Trophoblast cell (in vitro differentiated cells and primary cell): ENCODE measurements around the gene P2RY1.
"Not testable (repeated sequence)": the region's sequence is repeated elsewhere in the genome, so short reads cannot be mapped to it uniquely, and the experiment has no call there.

Experiments used
- DNase-seq, 2 donors: peaks; one replicate each; pipeline ENCODE4 v3.0.0-alpha.2; 2016
- H2AFZ ChIP-seq: 2 replicates; pipeline ENCODE4 v1.6.1; 2013; ENCODE audit warnings: low read length, moderate library complexity, mild to moderate bottlenecking; ENCODE audit not compliant: insufficient read depth, poor library complexity
- H2AK5ac ChIP-seq: 2 replicates; pipeline ENCODE4 v1.6.1; 2013; ENCODE audit warnings: mild to moderate bottlenecking, low read length
- H2BK120ac ChIP-seq: 2 replicates; pipeline ENCODE4 v1.6.1; 2013; ENCODE audit warnings: low read length, mild to moderate bottlenecking, moderate library complexity; ENCODE audit not compliant: insufficient read depth, poor library complexity
- H2BK12ac ChIP-seq: 2 replicates; pipeline ENCODE4 v1.6.1; 2013; ENCODE audit warnings: mild to moderate bottlenecking, low read length, moderate library complexity
- H2BK5ac ChIP-seq: 2 replicates; pipeline ENCODE4 v1.6.1; 2013; ENCODE audit warnings: low read length, low read depth, moderate library complexity, mild to moderate bottlenecking; ENCODE audit not compliant: poor library complexity
- H3K14ac ChIP-seq: 2 replicates; pipeline ENCODE4 v1.6.1; 2013; ENCODE audit warnings: mild to moderate bottlenecking, low read length
- H3K18ac ChIP-seq: 2 replicates; pipeline ENCODE4 v1.6.1; 2013; ENCODE audit warnings: mild to moderate bottlenecking, low read length
- H3K23ac ChIP-seq: 2 replicates; pipeline ENCODE4 v1.6.1; 2013; ENCODE audit warnings: low read length
- H3K27ac ChIP-seq: 2 replicates; pipeline ENCODE4 v1.5.1; 2013; ENCODE audit warnings: low read depth, mild to moderate bottlenecking, inconsistent platforms, low read length, moderate library complexity
- H3K27me3 ChIP-seq: 2 replicates; pipeline ENCODE4 v1.6.1; 2013; ENCODE audit warnings: inconsistent platforms, mild to moderate bottlenecking, low read length, moderate library complexity; ENCODE audit not compliant: insufficient read depth
- H3K36me3 ChIP-seq, 2 experiments: 1 replicate in 1 of 2; 2 replicates in 1 of 2; pipeline ENCODE4 v1.6.1; 2013; ENCODE audit warnings: low read length in 2 of 2, mild to moderate bottlenecking in 2 of 2, moderate library complexity in 1 of 2; ENCODE audit not compliant: insufficient read depth in 2 of 2, control insufficient read depth in 1 of 2
- H3K4ac ChIP-seq: 2 replicates; pipeline ENCODE4 v1.6.1; 2013; ENCODE audit warnings: low read depth, mild to moderate bottlenecking, low read length, moderate library complexity
- H3K4me1 ChIP-seq, 2 experiments: 1 replicate in 1 of 2; 2 replicates in 1 of 2; pipeline ENCODE4 v1.6.1; 2013; ENCODE audit warnings: low read length in 2 of 2, mild to moderate bottlenecking in 2 of 2, moderate library complexity in 1 of 2; ENCODE audit not compliant: insufficient read depth in 2 of 2, control insufficient read depth in 1 of 2
- H3K4me2 ChIP-seq: 2 replicates; pipeline ENCODE4 v1.6.1; 2013; ENCODE audit warnings: inconsistent platforms, mild to moderate bottlenecking, low read length, moderate library complexity
- H3K4me3 ChIP-seq: 2 replicates; pipeline ENCODE4 v1.5.1; 2013; ENCODE audit warnings: mild to moderate bottlenecking, low read depth, low read length, inconsistent platforms
- H3K79me1 ChIP-seq: one replicate; pipeline ENCODE4 v1.6.1; 2013; ENCODE audit warnings: low read length
- H3K79me2 ChIP-seq: 2 replicates; pipeline ENCODE4 v1.6.1; 2013; ENCODE audit warnings: low read length, mild to moderate bottlenecking; ENCODE audit not compliant: control insufficient read depth, insufficient read depth, poor library complexity
- H3K9ac ChIP-seq: 2 replicates; pipeline ENCODE4 v1.6.1; 2013; ENCODE audit warnings: mild to moderate bottlenecking, low read length
- H3K9me3 ChIP-seq: 2 replicates; pipeline ENCODE4 v1.6.1; 2013; ENCODE audit warnings: low read depth, mild to moderate bottlenecking, control low read depth, inconsistent platforms, low read length; ENCODE audit not compliant: insufficient read depth
- H4K12ac ChIP-seq: 2 replicates; pipeline ENCODE4 v1.6.1; 2013; ENCODE audit warnings: low read depth, mild to moderate bottlenecking, low read length, moderate library complexity
- H4K8ac ChIP-seq: 2 replicates; pipeline ENCODE4 v1.6.1; 2013; ENCODE audit warnings: low read depth, mild to moderate bottlenecking, low read length, moderate library complexity
- H4K91ac ChIP-seq: one replicate; pipeline ENCODE4 v1.6.1; 2013; ENCODE audit warnings: low read depth, mild to moderate bottlenecking, low read length, moderate library complexity
- WGBS: extraction: QIAGEN DNeasy Blood & Tissue Kit; methylation state at CpG from one replicate; pipeline ENCODE4 v1.1.7; 2013; ENCODE audit warnings: missing lambda C conversion rate; ENCODE audit not compliant: insufficient read length, insufficient coverage; ENCODE audit errors: extremely low coverage; 5-methylcytosine and 5-hydroxymethylcytosine counted together

The P2RY1 gene

GRCh38 chr3:152846572-152847202 is 11.8 kb downstream of the P2RY1 start:
- not testable (repeated sequence) for H2BK5ac ChIP-seq

GRCh38 chr3:152847599-152847998 is 12.7 kb downstream of the P2RY1 start:
- H3K14ac ChIP-seq, H3K4me3 ChIP-seq, H3K27ac ChIP-seq, H3K36me3 ChIP-seq, H4K91ac ChIP-seq, H2AFZ ChIP-seq, H2BK120ac ChIP-seq, H3K4me2 ChIP-seq, H3K9me3 ChIP-seq, H3K79me2 ChIP-seq, H3K23ac ChIP-seq, H2BK12ac ChIP-seq, H3K79me1 ChIP-seq, H3K27me3 ChIP-seq, H2BK5ac ChIP-seq, H3K4me1 ChIP-seq, H4K8ac ChIP-seq, H3K4ac ChIP-seq, H2AK5ac ChIP-seq, DNase-seq, H4K12ac ChIP-seq, H3K18ac ChIP-seq, H3K9ac ChIP-seq: not testable (repeated sequence)
- no CpG with 5 or more reads among the region's 1 CpG for WGBS

More at GRCh38 chr3:152846572-152847202, 11.8 kb downstream of the P2RY1 start:
- not testable (repeated sequence) for DNase-seq, H3K4ac ChIP-seq, H4K8ac ChIP-seq, H2AFZ ChIP-seq, H3K4me2 ChIP-seq, H3K4me3 ChIP-seq, H4K12ac ChIP-seq, H3K9ac ChIP-seq, H3K14ac ChIP-seq, H3K27me3 ChIP-seq, H3K79me2 ChIP-seq, H3K23ac ChIP-seq, H2AK5ac ChIP-seq, H4K91ac ChIP-seq, H3K36me3 ChIP-seq, H3K18ac ChIP-seq, H3K27ac ChIP-seq, H3K79me1 ChIP-seq, H2BK120ac ChIP-seq, H3K9me3 ChIP-seq, H2BK12ac ChIP-seq, H3K4me1 ChIP-seq
- WGBS: no CpG with 5 or more reads among the region's 3 CpGs

- H2BK5ac ChIP-seq: no peak overlapping the region
Measured at GRCh38 chr3:152849996-152850578, 15.2 kb downstream of the P2RY1 start.

GRCh38 chr3:152853196-152853595 is 18.3 kb downstream of the P2RY1 start:
- no peaks in the 10 kb centered on the region for H3K79me1 ChIP-seq
- no peak overlapping the region for H3K4ac ChIP-seq
- no peak overlapping the region for H3K14ac ChIP-seq
- H3K9me3 ChIP-seq: no peaks in the 10 kb centered on the region
- H2AFZ ChIP-seq: no peak overlapping the region
- H4K91ac ChIP-seq: no peak overlapping the region
- no peak overlapping the region for H3K9ac ChIP-seq
- no peak for DNase-seq
- H3K18ac ChIP-seq: no peak overlapping the region
- no peaks in the 10 kb centered on the region for H3K4me1 ChIP-seq
- H2BK120ac ChIP-seq: no peak overlapping the region
- no peaks in the 10 kb centered on the region for H3K79me2 ChIP-seq
- H4K8ac ChIP-seq: no peak overlapping the region
- H2AK5ac ChIP-seq: no peak overlapping the region
- H2BK5ac ChIP-seq: no peak overlapping the region
- no peak overlapping the region for H2BK12ac ChIP-seq
- H3K36me3 ChIP-seq: no peaks in the 10 kb centered on the region
- no peak overlapping the region for H3K27ac ChIP-seq
- no peak overlapping the region for H3K23ac ChIP-seq
- H3K27me3 ChIP-seq: no peaks in the 10 kb centered on the region
- no peak overlapping the region for H4K12ac ChIP-seq
- WGBS: no CpG with 5 or more reads among the region's 2 CpGs
- H3K4me3 ChIP-seq: no peak overlapping the region
- H3K4me2 ChIP-seq: no peak overlapping the region

More at GRCh38 chr3:152849996-152850578, 15.2 kb downstream of the P2RY1 start:
- no peak overlapping the region for H2AFZ ChIP-seq
- H3K4ac ChIP-seq: no peak overlapping the region
- no peak overlapping the region for H4K8ac ChIP-seq
- H3K79me1 ChIP-seq: no peaks in the 10 kb centered on the region
- H3K14ac ChIP-seq: no peak overlapping the region
- H3K27ac ChIP-seq: no peak overlapping the region
- H3K27me3 ChIP-seq: no peaks in the 10 kb centered on the region
- no peak overlapping the region for H4K91ac ChIP-seq
- H2AK5ac ChIP-seq: no peak overlapping the region
- DNase-seq: no peak
- H2BK120ac ChIP-seq: no peak overlapping the region
- H3K23ac ChIP-seq: no peak overlapping the region
- no peaks in the 10 kb centered on the region for H3K79me2 ChIP-seq
- no peaks in the 10 kb centered on the region for H3K36me3 ChIP-seq
- WGBS: no CpG with 5 or more reads among the region's 2 CpGs
- no peak overlapping the region for H2BK12ac ChIP-seq
- no peak overlapping the region for H3K9ac ChIP-seq
- H4K12ac ChIP-seq: no peak overlapping the region
- no peak overlapping the region for H3K18ac ChIP-seq
- H3K4me1 ChIP-seq: no peaks in the 10 kb centered on the region
- H3K9me3 ChIP-seq: peaks cover 5% of the 10 kb centered on the region
- H3K4me2 ChIP-seq: no peak overlapping the region
- no peak overlapping the region for H3K4me3 ChIP-seq
